Liver (tissue), 9 donors: Measurements from ENCODE around the gene RYR2. TPM values are rescaled to one million over a fixed set of nuclear protein-coding genes. Genes with fewer than 3 reads are reported as not detected.

Experiments
- DNase-seq: peaks from one replicate; pipeline ENCODE4 v3.0.0-alpha.2; 2017; ENCODE audit warnings: low spot score
- H3K27ac ChIP-seq, 2 donors: one replicate each; pipeline ENCODE4 v1.7.0; 2013; ENCODE audit warnings: inconsistent platforms in 2 of 2, low read length in 2 of 2, control low read depth in 1 of 2, low read depth in 1 of 2, mild to moderate bottlenecking in 1 of 2
- H3K27me3 ChIP-seq, 4 donors: one replicate each; pipeline versions ENCODE4 v1.6.1 to v1.7.0; 2013; ENCODE audit warnings: low read length in 3 of 4, inconsistent platforms in 1 of 4, mild to moderate bottlenecking in 1 of 4, moderate library complexity in 1 of 4; ENCODE audit not compliant: control insufficient read depth in 4 of 4, insufficient read depth in 4 of 4
- H3K36me3 ChIP-seq, 4 donors: one replicate each; pipeline versions ENCODE4 v1.6.1 to v1.7.0; 2013; ENCODE audit warnings: low read length in 3 of 4, mild to moderate bottlenecking in 3 of 4, low read depth in 1 of 4, moderate library complexity in 1 of 4; ENCODE audit not compliant: control insufficient read depth in 4 of 4, insufficient read depth in 3 of 4
- H3K4me1 ChIP-seq, 4 donors: one replicate each; pipeline versions ENCODE4 v1.6.1 to v1.7.0; 2013; ENCODE audit warnings: low read length in 3 of 4, mild to moderate bottlenecking in 3 of 4, moderate library complexity in 1 of 4; ENCODE audit not compliant: control insufficient read depth in 4 of 4, insufficient read depth in 4 of 4
- H3K4me3 ChIP-seq, 3 donors: one replicate each; pipeline versions ENCODE4 v1.6.1 to v1.7.0; 2013; ENCODE audit warnings: low read length in 3 of 3, control low read depth in 1 of 3, low read depth in 1 of 3, mild to moderate bottlenecking in 1 of 3
- H3K9ac ChIP-seq, 2 donors: one replicate each; pipeline ENCODE4 v1.7.0; 2013; ENCODE audit warnings: low read length in 2 of 2, mild to moderate bottlenecking in 2 of 2, moderate library complexity in 2 of 2, control low read depth in 1 of 2, low read depth in 1 of 2
- H3K9me3 ChIP-seq, 4 donors: one replicate each; pipeline versions ENCODE4 v1.6.1 to v1.7.0; 2013; ENCODE audit warnings: low read length in 3 of 4; ENCODE audit not compliant: control insufficient read depth in 4 of 4
- ATF3 ChIP-seq: IDR thresholded peaks from 2 replicates; pipeline ENCODE4 v1.6.1; 2016; ENCODE audit warnings: antibody characterized with exemption
- EGR1 ChIP-seq, 2 donors: IDR thresholded peaks; 2 replicates each; pipeline ENCODE4 v1.6.1; 2016 to 2018; ENCODE audit warnings: antibody characterized with exemption in 2 of 2, low read depth in 2 of 2
- FOXA2 ChIP-seq: IDR thresholded peaks from 2 replicates; pipeline ENCODE4 v1.6.1; 2016; ENCODE audit warnings: antibody characterized with exemption
- HNF4G ChIP-seq: IDR thresholded peaks from 2 replicates; pipeline ENCODE4 v1.6.1; 2016; ENCODE audit warnings: antibody characterized with exemption
- JUND ChIP-seq, 2 donors: IDR thresholded peaks; 2 replicates each; pipeline ENCODE4 v1.6.1; 2016; ENCODE audit warnings: antibody characterized with exemption in 2 of 2
- RAD21 ChIP-seq, 2 donors: IDR thresholded peaks; 2 replicates each; pipeline ENCODE4 v1.6.1; 2016; ENCODE audit warnings: antibody characterized with exemption in 2 of 2, mild to moderate bottlenecking in 2 of 2
- RXRA ChIP-seq, 2 donors: IDR thresholded peaks; 2 replicates each; pipeline ENCODE4 v1.6.1; 2017 to 2018; ENCODE audit warnings: antibody characterized with exemption in 2 of 2, mild to moderate bottlenecking in 1 of 2
- SP1 ChIP-seq: IDR thresholded peaks from 2 replicates; pipeline ENCODE4 v1.6.1; 2018; ENCODE audit warnings: antibody characterized with exemption, mild to moderate bottlenecking
- TAF1 ChIP-seq: conservative IDR thresholded peaks from 2 replicates; pipeline ENCODE4 v1.6.1; 2016; ENCODE audit warnings: antibody characterized with exemption, mild to moderate bottlenecking
- YY1 ChIP-seq: IDR thresholded peaks from 2 replicates; pipeline ENCODE4 v1.6.1; 2016; ENCODE audit warnings: antibody characterized with exemption, mild to moderate bottlenecking
- WGBS: extraction: QIAGEN DNeasy Blood & Tissue Kit; methylation state at CpG from one replicate; pipeline ENCODE4 v1.1.7; 2013; 5-methylcytosine and 5-hydroxymethylcytosine counted together
- polyA plus RNA-seq, 2 donors: library from polyadenylated mRNA; stranded (reverse) in 1 of 2; unstranded in 1 of 2; fragments of 200-250 nt in 1 of 2; fragments of >200 nt in 1 of 2; fragmentation: Nextera tagmentation in 1 of 2; extraction: Ambion mirVana in 1 of 2; gene quantifications; one replicate each; pipeline versions ENCODE4 v1.2.1 to v1.2.3, GENCODE V29; 2013 to 2015
- total RNA-seq, 2 donors: library from RNA; depleted of rRNA; stranded (reverse); fragments of >200 nt; gene quantifications; one replicate each; pipeline ENCODE4 v1.2.3, GENCODE V29; 2014
- TF ChIP-seq, protein P1 (sequence below): IDR thresholded peaks from 2 replicates; pipeline ENCODE4 v1.6.1; 2016; ENCODE audit warnings: antibody characterized with exemption
- TF ChIP-seq, protein P2 (sequence below): fragments of 150-350 bp; IDR thresholded peaks from 2 replicates; pipeline ENCODE4 v1.5.1; 2017; ENCODE audit warnings: improper control_type of control experiment, low read depth, low read length; ENCODE audit not compliant: missing input control
- TF ChIP-seq, protein P3 (sequence below): IDR thresholded peaks from 2 replicates; pipeline ENCODE4 v1.6.1; 2016; ENCODE audit warnings: antibody characterized with exemption, mild to moderate bottlenecking
- TF ChIP-seq, protein P4 (sequence below): IDR thresholded peaks from 2 replicates; pipeline ENCODE4 v1.6.1; 2016; ENCODE audit warnings: antibody characterized with exemption
- donor health status: healthy.
- donor health status: healthy.
- donor health status: healthy.
- donor health status: healthy.
- donor health status: healthy.

RYR2 gene
- total and polyA plus RNA-seq, 4 donors, result 0.06 to 0.75 (median 0.31) TPM

DNA sequence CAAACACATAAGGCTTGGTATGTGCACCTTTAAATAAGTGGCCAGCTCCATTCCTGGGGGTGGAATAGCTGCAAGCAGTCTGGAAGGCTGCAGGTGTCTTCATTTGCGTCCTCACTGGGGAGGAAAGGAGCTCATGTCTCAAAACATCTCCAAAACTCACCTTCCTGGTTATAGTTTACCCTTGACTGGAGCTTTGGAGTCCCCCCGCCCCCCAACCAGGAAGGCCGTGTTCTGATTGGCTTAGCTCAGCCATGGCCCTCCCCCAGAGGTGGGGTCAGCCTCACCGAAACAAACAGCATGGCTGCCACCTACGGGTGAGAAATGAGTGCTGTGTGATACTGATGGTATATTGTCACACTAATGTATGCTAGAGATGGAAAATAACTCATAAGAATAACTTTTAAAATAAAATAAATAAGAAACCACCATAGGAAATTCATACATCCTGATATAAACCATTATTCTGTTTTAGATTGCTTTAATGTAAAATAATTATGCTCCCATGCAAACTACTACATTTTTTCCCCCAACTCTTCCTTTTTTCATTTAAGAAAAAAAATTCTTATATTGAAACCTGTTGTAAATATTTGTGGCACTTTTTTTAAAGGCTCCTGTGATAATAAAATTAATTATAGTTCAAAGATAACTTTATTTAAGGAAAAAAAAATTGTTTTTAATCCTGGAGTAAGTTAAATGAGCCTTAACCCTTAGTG lies 757.9 kb downstream of the RYR2 start:
- WGBS, result 24% methylated on average over 5 of the region's 5 CpGs
- Histone ChIP-seq H3K4me1 (peaks cover 0 to 5% (median 0%) of the 10 kb centered on the region in 4 donors), H3K27me3 (no peaks in the 10 kb centered on the region), H3K36me3 (no peaks in the 10 kb centered on the region), H3K27ac (no peak overlapping the region), H3K9me3 (no peaks in the 10 kb centered on the region), H3K4me3 (no peak overlapping the region), H3K9ac (no peak overlapping the region)
- DNase-seq, result peak; percentile 54
- TF ChIP-seq RAD21 (IDR thresholded peaks at IDR 0.05) (peak; percentile 94 to 97), YY1 (peak; percentile 13), RXRA (IDR thresholded peaks at IDR 0.05) (peak; percentile 19 to 37), SP1 (peak; percentile 49), ATF3 (no peak), EGR1 (IDR thresholded peaks at IDR 0.05; ENCODE audit: low read depth in 2 of 2) (no peak)
- TF ChIP-seq, protein P1, sequence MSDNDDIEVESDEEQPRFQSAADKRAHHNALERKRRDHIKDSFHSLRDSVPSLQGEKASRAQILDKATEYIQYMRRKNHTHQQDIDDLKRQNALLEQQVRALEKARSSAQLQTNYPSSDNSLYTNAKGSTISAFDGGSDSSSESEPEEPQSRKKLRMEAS, result no peak
- TF ChIP-seq, protein P2, sequence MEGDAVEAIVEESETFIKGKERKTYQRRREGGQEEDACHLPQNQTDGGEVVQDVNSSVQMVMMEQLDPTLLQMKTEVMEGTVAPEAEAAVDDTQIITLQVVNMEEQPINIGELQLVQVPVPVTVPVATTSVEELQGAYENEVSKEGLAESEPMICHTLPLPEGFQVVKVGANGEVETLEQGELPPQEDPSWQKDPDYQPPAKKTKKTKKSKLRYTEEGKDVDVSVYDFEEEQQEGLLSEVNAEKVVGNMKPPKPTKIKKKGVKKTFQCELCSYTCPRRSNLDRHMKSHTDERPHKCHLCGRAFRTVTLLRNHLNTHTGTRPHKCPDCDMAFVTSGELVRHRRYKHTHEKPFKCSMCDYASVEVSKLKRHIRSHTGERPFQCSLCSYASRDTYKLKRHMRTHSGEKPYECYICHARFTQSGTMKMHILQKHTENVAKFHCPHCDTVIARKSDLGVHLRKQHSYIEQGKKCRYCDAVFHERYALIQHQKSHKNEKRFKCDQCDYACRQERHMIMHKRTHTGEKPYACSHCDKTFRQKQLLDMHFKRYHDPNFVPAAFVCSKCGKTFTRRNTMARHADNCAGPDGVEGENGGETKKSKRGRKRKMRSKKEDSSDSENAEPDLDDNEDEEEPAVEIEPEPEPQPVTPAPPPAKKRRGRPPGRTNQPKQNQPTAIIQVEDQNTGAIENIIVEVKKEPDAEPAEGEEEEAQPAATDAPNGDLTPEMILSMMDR, result peak; percentile 81
- TF ChIP-seq, protein P3, sequence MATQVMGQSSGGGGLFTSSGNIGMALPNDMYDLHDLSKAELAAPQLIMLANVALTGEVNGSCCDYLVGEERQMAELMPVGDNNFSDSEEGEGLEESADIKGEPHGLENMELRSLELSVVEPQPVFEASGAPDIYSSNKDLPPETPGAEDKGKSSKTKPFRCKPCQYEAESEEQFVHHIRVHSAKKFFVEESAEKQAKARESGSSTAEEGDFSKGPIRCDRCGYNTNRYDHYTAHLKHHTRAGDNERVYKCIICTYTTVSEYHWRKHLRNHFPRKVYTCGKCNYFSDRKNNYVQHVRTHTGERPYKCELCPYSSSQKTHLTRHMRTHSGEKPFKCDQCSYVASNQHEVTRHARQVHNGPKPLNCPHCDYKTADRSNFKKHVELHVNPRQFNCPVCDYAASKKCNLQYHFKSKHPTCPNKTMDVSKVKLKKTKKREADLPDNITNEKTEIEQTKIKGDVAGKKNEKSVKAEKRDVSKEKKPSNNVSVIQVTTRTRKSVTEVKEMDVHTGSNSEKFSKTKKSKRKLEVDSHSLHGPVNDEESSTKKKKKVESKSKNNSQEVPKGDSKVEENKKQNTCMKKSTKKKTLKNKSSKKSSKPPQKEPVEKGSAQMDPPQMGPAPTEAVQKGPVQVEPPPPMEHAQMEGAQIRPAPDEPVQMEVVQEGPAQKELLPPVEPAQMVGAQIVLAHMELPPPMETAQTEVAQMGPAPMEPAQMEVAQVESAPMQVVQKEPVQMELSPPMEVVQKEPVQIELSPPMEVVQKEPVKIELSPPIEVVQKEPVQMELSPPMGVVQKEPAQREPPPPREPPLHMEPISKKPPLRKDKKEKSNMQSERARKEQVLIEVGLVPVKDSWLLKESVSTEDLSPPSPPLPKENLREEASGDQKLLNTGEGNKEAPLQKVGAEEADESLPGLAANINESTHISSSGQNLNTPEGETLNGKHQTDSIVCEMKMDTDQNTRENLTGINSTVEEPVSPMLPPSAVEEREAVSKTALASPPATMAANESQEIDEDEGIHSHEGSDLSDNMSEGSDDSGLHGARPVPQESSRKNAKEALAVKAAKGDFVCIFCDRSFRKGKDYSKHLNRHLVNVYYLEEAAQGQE, result no peak

DNA sequence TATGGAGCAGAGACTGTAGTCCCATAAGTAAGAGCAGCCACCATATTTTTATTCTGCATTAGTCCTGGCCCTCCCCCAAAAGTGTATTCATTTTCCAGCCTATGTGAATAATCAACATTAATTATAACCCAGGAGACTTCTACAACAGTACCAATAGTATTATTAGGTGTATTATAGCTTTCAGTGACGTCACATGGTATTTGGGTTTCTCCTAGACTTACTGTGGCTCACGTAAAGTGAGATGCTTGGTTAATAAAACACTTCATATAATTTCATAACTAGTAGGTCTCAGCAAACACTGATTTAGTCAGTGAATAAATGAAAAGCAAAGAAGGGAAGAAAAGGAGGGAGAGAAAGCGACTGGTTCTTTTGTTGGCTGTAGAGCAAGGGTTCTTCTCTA lies 762.5 kb downstream of the RYR2 start:
- TF ChIP-seq, protein P3, result no peak
- TF ChIP-seq, protein P2, result no peak
- TF ChIP-seq, protein P4, sequence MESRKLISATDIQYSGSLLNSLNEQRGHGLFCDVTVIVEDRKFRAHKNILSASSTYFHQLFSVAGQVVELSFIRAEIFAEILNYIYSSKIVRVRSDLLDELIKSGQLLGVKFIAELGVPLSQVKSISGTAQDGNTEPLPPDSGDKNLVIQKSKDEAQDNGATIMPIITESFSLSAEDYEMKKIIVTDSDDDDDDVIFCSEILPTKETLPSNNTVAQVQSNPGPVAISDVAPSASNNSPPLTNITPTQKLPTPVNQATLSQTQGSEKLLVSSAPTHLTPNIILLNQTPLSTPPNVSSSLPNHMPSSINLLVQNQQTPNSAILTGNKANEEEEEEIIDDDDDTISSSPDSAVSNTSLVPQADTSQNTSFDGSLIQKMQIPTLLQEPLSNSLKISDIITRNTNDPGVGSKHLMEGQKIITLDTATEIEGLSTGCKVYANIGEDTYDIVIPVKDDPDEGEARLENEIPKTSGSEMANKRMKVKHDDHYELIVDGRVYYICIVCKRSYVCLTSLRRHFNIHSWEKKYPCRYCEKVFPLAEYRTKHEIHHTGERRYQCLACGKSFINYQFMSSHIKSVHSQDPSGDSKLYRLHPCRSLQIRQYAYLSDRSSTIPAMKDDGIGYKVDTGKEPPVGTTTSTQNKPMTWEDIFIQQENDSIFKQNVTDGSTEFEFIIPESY, result no peak
- no peak for TF ChIP-seq FOXA2
- no peak for TF ChIP-seq HNF4G
- TF ChIP-seq, protein P1, result no peak
- no peak for TF ChIP-seq TAF1
- TF ChIP-seq JUND (IDR thresholded peaks at IDR 0.05), result no peak
- TF ChIP-seq RAD21 (IDR thresholded peaks at IDR 0.05), result no peak
- TF ChIP-seq EGR1 (IDR thresholded peaks at IDR 0.05; ENCODE audit: low read depth in 2 of 2), result no peak
- H3K4me1 ChIP-seq, result peaks cover 0 to 3% (median 0%) of the 10 kb centered on the region in 4 donors
- DNase-seq, result no peak
- H3K27ac ChIP-seq, result no peak overlapping the region
- no peak overlapping the region for H3K9ac ChIP-seq
- no peak overlapping the region for H3K4me3 ChIP-seq
- no peaks in the 10 kb centered on the region for H3K27me3 ChIP-seq
- WGBS, result 85% methylated on average over 3 of the region's 3 CpGs
- H3K9me3 ChIP-seq, result no peaks in the 10 kb centered on the region
- H3K36me3 ChIP-seq, result no peaks in the 10 kb centered on the region
